ENCODE data around the gene GPER1.

- no peak for TF ChIP-seq CTCF (IDR thresholded peaks at IDR 0.05)
- TF ChIP-seq SIN3A (IDR thresholded peaks at IDR 0.05; ENCODE audit: borderline replicate concordance, insufficient read depth, low read depth, low read length), result no peak
- no peak for TF ChIP-seq REST (IDR thresholded peaks at IDR 0.05; ENCODE audit: insufficient read depth in 1 of 2, low read depth in 2 of 2, low read length in 1 of 2)
- no peak for TF ChIP-seq TCF7L2 (IDR thresholded peaks at IDR 0.05; ENCODE audit: low read depth, low read length)
- TF ChIP-seq POLR2AphosphoS5 (IDR thresholded peaks at IDR 0.05; ENCODE audit: low read depth, low read length), result no peak
These were observed 26.2 kb downstream of the GPER1 start for GRCh38 chr7:1114088-1114487.

All from Panc1 (cell line).